ENCODE results near the gene NPIPB6.
A peak's percentile ranks its signal among the peaks of the same experiment; 100 is the strongest.
"Not testable (repeated sequence)": the region's sequence is repeated elsewhere in the genome, so short reads cannot be mapped to it uniquely, and the experiment has no call there.

The NPIPB6 gene

GRCh38 chr16:28363408-28363807 is at the start of gene NPIPB6:
NPIPB6 (minus strand) TSS chr16:28363508; CDS start chr16:28362822, 686 bp downstream.
- DNase-seq = not testable (repeated sequence)

- not testable (repeated sequence) for DNase-seq
Observed at GRCh38 chr16:28403220-28404072, 40.1 kb upstream of the NPIPB6 start, which contains the start of gene EIF3CL. EIF3CL (minus strand) TSS chr16:28403841; CDS start chr16:28403618, 223 bp downstream.

- not testable (repeated sequence) for DNase-seq
Observed at GRCh38 chr16:28392054-28392453, 28.7 kb upstream of the NPIPB6 start.

GRCh38 chr16:28382177-28382867 is 19.0 kb upstream of the NPIPB6 start:
- not testable (repeated sequence) for DNase-seq

GRCh38 chr16:28377822-28378221 is 14.5 kb upstream of the NPIPB6 start:
- not testable (repeated sequence) for DNase-seq

GRCh38 chr16:28377108-28377625 is 13.9 kb upstream of the NPIPB6 start:
- not testable (repeated sequence) for DNase-seq

GRCh38 chr16:28375115-28375514 is 11.8 kb upstream of the NPIPB6 start:
- DNase-seq = not testable (repeated sequence)

- DNase-seq = not testable (repeated sequence)
Observed at GRCh38 chr16:28374281-28374680, 11.0 kb upstream of the NPIPB6 start.

- not testable (repeated sequence) for DNase-seq
Observed at GRCh38 chr16:28367926-28368325, 4.6 kb upstream of the NPIPB6 start.

GRCh38 chr16:28364268-28365173 is 1.2 kb upstream of the NPIPB6 start:
- DNase-seq = not testable (repeated sequence)

- not testable (repeated sequence) for DNase-seq
Observed at GRCh38 chr16:28362600-28362999, 708 bp downstream of the NPIPB6 start.

GRCh38 chr16:28338230-28338629 is 25.1 kb downstream of the NPIPB6 start:
- not testable (repeated sequence) for DNase-seq

GRCh38 chr16:28336940-28337710 is 26.2 kb downstream of the NPIPB6 start:
- DNase-seq = not testable (repeated sequence)

GRCh38 chr16:28335678-28336077 is 27.6 kb downstream of the NPIPB6 start:
- DNase-seq = not testable (repeated sequence)

- not testable (repeated sequence) for DNase-seq
Observed at GRCh38 chr16:28332632-28333031, 30.7 kb downstream of the NPIPB6 start.

- not testable (repeated sequence) for DNase-seq
Observed at GRCh38 chr16:28330981-28331380, 32.3 kb downstream of the NPIPB6 start.

GRCh38 chr16:28330232-28330631 is 33.1 kb downstream of the NPIPB6 start:
- DNase-seq = not testable (repeated sequence)

GRCh38 chr16:28326881-28327610 is 36.3 kb downstream of the NPIPB6 start:
- DNase-seq = peak; percentile 84

- no peak for DNase-seq
Observed at GRCh38 chr16:28324887-28325279, 38.4 kb downstream of the NPIPB6 start.

GRCh38 chr16:28324235-28324886 is 38.9 kb downstream of the NPIPB6 start:
- DNase-seq = peak; percentile 85
